Liver (tissue), 3 donors: ENCODE measurements around the gene UNC13C.

Experiments used
- CTCF ChIP-seq: fragments of 150-350 bp; IDR thresholded peaks from 2 replicates; pipeline ENCODE4 v1.5.1; 2017; ENCODE audit warnings: improper control_type of control experiment, low read depth, low read length; ENCODE audit not compliant: missing input control
- FOXA1 ChIP-seq: IDR thresholded peaks from 2 replicates; pipeline ENCODE4 v1.6.1; 2016; ENCODE audit warnings: antibody characterized with exemption
- JUND ChIP-seq, 2 donors: IDR thresholded peaks; 2 replicates each; pipeline ENCODE4 v1.6.1; 2016; ENCODE audit warnings: antibody characterized with exemption in 2 of 2
- RAD21 ChIP-seq, 2 donors: IDR thresholded peaks; 2 replicates each; pipeline ENCODE4 v1.6.1; 2016; ENCODE audit warnings: antibody characterized with exemption in 2 of 2, mild to moderate bottlenecking in 2 of 2
- RXRA ChIP-seq, 2 donors: IDR thresholded peaks; 2 replicates each; pipeline ENCODE4 v1.6.1; 2017 to 2018; ENCODE audit warnings: antibody characterized with exemption in 2 of 2, mild to moderate bottlenecking in 1 of 2
- TAF1 ChIP-seq: conservative IDR thresholded peaks from 2 replicates; pipeline ENCODE4 v1.6.1; 2016; ENCODE audit warnings: antibody characterized with exemption, mild to moderate bottlenecking
- ZBTB33 ChIP-seq: IDR thresholded peaks from 2 replicates; pipeline ENCODE4 v1.6.1; 2016; ENCODE audit warnings: antibody characterized with exemption
- donor health status: healthy.
- donor health status: healthy.

GRCh38 chr15:53978253-53978906 lies at the start of gene UNC13C:
- no peak for TF ChIP-seq CTCF
- TF ChIP-seq RAD21 (IDR thresholded peaks at IDR 0.05), result no peak
- TF ChIP-seq TAF1, result no peak
- no peak for TF ChIP-seq RXRA (IDR thresholded peaks at IDR 0.05)
- TF ChIP-seq ZBTB33, result no peak
- no peak for TF ChIP-seq JUND (IDR thresholded peaks at IDR 0.05)
- TF ChIP-seq FOXA1, result no peak
